ENCODE measurements around the gene KDM7A. TPM values are rescaled to one million over a fixed set of nuclear protein-coding genes. Genes with fewer than 3 reads are reported as not detected.
A peak's percentile ranks its signal among the peaks of the same experiment; 100 is the strongest.

KDM7A gene
- polyA plus RNA-seq, 4 donors: 9.8 to 15.4 (median 13.9) TPM

DNA sequence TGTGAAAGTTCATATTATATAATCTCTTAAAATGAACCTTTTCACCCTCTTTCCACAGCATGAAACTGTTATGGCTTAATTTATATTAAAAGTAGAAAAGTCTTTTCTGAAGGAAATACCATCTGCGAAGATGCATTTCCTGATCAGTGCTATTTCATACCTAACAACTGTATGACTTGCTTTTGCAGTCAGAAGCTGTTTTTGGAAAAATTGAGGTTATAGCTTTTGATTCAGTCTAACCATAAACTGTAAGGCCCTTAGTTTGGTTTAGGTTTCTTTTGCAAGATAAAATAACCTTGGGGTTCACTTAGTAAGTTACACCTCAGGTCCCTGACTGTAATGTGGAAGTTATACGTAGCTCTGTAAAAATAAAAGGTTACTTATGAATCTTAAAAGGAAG lies 91.3 kb downstream of the KDM7A start:
- no peak for DNase-seq (ENCODE audit: low read depth in 4 of 4, low spot score in 3 of 4)

DNA sequence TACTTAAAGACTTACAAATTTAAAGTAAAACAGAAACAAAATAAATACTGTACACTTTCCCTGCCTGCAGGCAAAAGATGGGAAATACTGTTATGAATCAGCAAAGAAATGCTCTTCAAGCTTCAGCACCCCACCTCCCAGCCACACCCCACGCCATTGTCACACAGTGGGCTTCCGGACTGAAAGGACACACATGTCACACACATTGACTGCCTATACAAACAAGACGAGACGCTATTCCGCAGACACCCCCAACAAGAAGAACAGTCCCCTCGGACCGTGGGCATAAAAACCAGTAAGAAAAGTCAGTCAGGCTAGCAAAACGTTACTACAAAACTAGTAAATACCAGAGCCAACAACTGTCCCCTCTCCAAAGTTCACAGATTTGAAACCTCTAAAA lies 91.8 kb downstream of the KDM7A start:
- DNase-seq (ENCODE audit: low read depth in 4 of 4, low spot score in 3 of 4): no peak

DNA sequence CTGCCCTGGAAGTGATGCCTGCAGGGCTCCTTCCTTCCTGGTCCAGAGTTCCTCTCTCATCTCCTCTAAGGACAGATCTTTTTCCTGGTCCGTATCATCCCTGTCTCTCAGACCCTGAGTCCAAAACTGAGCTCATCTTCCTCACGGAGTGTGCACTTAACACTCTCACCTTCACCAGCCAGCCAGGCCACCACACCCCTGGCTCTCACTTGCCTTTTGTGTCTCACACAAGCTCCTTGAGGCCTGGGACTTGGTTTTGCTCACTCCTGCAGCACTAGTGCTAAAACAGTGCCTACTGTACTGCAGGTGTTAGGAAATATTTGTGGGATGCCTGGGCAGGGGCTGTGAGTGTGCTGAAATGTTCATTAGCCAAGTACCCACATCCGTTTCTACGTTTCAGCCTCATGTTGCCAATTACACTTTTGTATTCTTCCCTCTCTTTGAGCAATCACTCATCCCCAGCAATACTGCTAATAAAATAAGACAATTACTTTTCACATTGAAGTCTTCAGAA lies 92.6 kb downstream of the KDM7A start:
- no peak for DNase-seq (ENCODE audit: low read depth in 4 of 4, low spot score in 3 of 4)

- no peak for DNase-seq (ENCODE audit: low read depth in 4 of 4, low spot score in 3 of 4)
Measured at GRCh38 chr7:140082770-140083169, 94.0 kb downstream of the KDM7A start.

- DNase-seq (ENCODE audit: low read depth in 4 of 4, low spot score in 3 of 4): no peak
Measured at GRCh38 chr7:140081774-140082425, 94.9 kb downstream of the KDM7A start.

DNA sequence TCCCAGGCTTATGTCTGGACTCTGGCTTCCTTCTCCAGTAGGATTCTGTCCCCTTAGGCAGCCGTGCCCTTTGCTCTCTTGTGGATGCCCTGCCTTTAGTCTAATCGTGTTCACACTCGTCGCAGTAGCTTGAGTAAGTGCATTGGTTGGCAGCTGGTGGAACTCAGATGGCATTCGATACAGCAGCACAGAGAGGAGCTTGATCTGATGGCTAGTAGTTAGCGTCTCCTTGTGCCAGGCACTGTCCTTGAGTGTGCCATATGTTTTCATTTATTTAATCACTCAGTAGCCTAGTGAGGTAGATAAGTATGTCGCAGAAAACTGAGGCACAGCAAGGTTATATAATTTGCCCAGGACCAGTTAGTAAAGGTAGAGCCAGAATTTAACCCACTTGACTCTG lies 95.9 kb downstream of the KDM7A start:
- no peak for DNase-seq (ENCODE audit: low read depth in 4 of 4, low spot score in 3 of 4)

- no peak for DNase-seq (ENCODE audit: low read depth in 4 of 4, low spot score in 3 of 4)
Measured at GRCh38 chr7:140079121-140079536, 97.7 kb downstream of the KDM7A start.

DNA sequence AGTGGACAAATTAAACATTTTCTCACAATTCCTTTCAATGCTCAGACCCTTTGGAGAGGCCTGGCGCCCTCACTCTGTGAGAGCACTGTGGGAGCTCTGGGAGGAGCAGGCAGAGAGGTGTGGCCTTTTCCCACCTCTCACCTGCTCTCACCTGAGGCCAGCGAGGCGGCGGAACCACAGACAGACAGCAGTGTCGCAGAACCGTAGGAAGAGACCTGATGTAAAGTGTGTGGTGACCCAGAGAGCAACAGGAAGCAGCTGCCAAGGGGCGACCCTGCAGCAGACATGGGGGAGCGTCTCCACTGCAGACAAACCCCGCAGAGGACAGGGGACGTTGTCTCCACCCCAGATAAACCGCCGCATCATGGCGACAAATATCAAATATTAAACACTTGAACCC lies 98.4 kb downstream of the KDM7A start:
- DNase-seq (ENCODE audit: low read depth in 4 of 4, low spot score in 3 of 4): no peak

DNA sequence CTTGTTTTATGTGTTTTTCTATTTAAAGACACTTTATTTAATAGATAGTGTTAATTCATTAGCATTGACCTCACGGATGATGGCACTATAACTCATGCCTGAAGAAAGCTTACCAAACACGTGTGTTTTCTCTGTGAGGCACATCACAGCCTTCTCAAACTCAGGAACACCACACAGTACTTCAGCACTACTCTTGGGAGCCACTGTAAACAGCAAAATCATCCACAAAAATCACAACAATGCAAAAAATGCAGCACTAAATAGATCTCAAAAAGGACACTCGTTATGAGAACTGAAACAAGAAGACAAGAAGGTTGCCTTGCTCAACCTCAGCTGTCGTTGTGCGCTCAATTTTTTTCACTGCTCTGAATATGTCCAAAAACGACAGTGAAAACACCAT lies 102.0 kb downstream of the KDM7A start:
- DNase-seq (ENCODE audit: low read depth in 4 of 4, low spot score in 3 of 4): no peak

DNA sequence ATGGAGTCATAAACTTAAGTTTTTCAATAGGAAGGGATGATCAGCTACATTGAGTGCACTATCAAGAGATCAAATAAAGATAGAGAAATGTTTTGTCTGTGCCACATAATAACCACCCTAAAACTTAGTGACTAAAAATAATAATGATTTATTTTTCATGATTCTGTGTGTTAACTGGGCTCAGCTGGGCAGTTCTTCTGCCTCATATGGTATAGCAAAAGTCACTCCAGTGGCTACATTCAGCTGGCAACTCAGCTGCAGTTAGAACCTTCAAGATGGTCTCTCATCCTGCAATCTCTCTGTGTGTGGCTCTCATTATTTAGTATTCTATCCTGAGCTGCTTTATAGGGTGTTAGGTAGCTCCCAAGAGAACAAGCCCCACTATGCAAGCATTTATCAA lies 106.2 kb downstream of the KDM7A start:
- no peak for DNase-seq (ENCODE audit: low read depth in 4 of 4, low spot score in 3 of 4)

- DNase-seq (ENCODE audit: low read depth in 4 of 4, low spot score in 3 of 4): no peak
Measured at GRCh38 chr7:140069298-140069949, 107.4 kb downstream of the KDM7A start.

GRCh38 chr7:140068033-140068432 lies 108.8 kb downstream of the KDM7A start:
- no peak for DNase-seq (ENCODE audit: low read depth in 4 of 4, low spot score in 3 of 4)

DNA sequence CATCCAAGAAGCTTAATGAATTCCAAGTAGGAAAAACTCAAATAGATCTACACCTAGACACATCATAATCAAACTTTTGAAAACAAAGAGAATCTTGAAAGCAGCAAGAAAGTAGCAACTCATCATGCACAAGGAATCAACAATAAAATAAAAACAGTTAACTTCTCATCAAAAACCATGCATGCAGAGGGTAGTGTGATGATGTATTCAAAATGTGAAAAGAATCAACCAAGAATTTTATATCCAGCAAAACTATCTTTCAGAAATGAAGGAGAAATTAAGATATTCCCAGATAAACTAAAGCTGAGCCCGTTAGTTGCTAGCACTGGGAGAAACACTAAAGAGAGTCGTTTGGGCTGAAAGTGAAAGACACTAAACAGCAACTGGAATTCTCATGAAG lies 109.7 kb downstream of the KDM7A start:
- no peak for DNase-seq (ENCODE audit: low read depth in 4 of 4, low spot score in 3 of 4)

DNA sequence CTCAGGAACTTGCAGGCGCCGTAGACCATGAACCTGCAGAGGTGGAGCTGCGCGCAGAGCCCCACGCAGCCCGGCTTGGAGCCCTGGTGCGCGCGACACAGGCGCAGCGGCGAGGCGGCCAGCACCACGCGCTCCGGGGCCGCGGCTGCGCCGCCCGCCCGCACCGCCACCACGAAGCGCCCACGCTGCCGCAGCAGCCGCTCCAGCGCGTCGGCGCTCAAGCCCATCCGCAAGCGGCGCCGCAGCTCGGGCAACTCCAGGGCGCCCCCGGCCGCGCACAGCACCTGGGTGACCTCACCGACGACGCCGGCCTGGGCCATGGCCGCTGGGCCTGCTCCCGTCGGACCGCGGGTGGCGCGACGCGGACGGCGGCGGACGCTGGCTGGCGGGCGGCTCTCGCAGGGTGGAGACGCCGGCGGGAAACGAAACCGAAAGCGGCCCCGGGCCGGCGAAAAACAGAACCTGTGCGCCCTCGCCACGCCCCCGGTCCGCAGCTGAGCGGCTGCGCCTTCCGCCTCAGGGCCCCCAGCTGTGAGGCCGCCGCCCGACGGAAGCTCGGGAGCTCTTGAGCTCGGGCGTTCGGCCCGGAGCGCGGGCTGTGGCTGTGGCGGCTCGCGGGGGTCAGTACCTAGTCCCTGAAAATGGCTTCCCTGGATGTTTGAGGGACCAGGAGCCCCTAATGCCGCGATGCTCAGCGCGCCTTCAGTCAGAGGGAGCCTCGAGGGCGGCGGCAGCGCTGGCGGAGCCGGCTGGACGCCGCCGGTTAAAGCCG lies 114.1 kb downstream of the KDM7A start, which contains the start of gene PARP12:
Gene PARP12 (minus strand): TSS at position 424 of the 772 bp plus-strand sequence. CDS start 104 bp downstream, at position 320.
- peak; percentile 54 to 69 (median 58) for DNase-seq (ENCODE audit: low read depth in 4 of 4, low spot score in 3 of 4)

- DNase-seq (ENCODE audit: low read depth in 4 of 4, low spot score in 3 of 4): no peak
Measured at GRCh38 chr7:140062118-140062527, 114.7 kb downstream of the KDM7A start.

GRCh38 chr7:140061607-140061930 lies 115.2 kb downstream of the KDM7A start:
- DNase-seq (ENCODE audit: low read depth in 4 of 4, low spot score in 3 of 4): no peak

DNA sequence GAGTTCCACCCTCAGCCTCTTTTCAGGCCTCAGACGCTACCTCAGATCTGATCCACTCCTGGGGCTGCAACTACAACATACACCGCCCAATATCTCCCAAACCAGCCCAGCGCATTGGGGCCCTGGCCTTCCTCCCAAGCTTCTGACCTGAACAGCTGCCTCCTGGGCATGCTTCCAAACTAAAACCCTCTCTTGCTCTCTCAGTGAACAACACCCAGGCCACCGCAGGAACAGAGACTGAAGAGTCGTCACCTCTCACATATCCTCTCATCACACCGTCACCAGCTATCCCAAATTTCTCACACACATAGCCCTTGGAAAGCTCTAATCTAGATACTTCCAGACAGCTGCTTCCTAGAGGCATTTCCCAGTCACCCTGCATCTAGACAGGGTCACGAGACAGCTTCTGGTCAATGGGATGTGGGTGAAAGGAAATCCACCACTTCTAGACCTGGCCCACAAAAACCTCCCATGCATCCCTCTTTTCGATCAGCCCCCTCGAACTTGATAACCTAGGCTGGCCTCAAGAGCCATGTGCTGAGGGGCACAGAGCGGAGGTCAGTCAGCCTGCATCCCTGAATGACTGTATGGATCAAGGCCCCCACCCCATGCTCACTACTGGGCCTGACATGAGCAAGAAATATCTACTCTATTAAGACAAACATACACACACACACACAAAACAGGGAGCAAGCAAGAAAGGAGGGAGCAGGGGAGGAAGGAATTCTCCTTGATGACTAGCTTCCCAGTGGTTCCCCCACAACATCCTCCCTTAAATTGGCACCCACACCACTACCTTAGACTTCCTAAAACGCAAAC lies 115.8 kb downstream of the KDM7A start:
- no peak for DNase-seq (ENCODE audit: low read depth in 4 of 4, low spot score in 3 of 4)

- DNase-seq (ENCODE audit: low read depth in 4 of 4, low spot score in 3 of 4): no peak
Measured at GRCh38 chr7:140060243-140060630, 116.5 kb downstream of the KDM7A start.

DNA sequence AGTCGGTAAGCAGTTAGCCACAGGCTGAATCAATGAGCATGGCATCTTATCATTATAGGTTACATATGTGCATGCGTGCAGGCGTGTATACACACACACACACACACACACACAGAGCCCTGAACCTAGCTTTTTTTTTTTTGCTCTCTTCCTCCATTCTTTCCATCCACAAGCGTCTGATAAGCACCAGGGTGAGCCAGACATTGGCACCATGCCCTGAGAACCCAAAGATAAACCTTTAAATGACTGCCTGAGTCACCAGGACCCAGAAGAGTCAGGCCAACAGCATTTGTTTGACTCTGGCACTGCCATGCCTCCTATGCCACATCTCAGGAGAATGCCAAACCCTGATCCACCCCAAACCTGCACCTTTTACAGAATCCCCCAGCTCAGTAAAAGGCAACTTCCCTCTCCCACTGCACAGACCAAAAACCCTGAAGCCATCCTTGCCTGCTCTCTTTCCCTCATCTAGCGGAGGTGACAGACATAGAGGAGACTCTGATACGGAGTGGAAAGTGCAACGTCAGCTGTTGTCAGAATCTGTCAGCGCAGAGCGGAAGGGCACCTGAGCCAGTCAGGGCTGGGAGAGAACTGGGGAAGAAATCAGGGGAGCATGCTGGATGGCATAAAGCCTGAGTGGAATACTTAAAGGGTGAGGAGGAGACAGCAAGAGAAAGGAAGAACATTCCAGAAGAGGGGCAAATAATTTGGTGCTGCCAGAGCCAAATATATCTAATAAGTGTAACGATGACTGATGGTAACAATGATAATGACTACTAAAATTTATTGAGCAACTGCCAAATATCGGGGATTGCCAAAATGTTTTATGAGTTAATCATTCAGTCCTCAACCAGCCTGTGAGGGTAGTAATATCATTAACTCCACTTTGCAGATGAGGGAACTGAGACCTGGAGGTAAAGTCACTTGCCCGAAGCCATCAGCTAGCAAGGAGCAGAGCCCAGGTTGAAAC lies 117.2 kb downstream of the KDM7A start:
- DNase-seq (ENCODE audit: low read depth in 4 of 4, low spot score in 3 of 4): no peak

DNA sequence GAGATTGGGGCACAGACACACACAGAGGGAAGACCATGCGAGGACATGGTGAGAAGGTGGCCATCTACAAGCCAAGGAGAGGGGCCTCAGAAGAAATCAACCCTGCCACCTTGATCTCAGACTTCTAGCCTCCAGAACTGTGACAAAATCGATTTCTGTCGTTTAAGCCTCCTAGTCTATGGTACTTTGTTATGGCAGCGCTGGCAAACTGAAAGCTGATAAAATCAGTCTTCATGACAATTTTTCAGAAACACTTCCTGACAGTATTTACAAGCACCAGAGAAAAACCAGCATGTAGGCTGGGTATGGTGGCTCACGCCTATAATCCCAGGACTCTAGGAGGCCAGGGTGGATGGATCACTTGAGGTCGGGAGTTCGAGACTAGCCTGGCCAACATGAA lies 118.3 kb downstream of the KDM7A start:
- DNase-seq (ENCODE audit: low read depth in 4 of 4, low spot score in 3 of 4): no peak
